T-helper 9 cell (primary cell): ENCODE measurements around the gene CNMD.

ENCODE experiments used
- DNase-seq: peaks from one replicate; pipeline ENCODE4 v3.0.0-alpha.2; 2020

Gene CNMD

GRCh38 chr13:52677823-52678222, 61.8 kb downstream of the CNMD start:
- no peak for DNase-seq

DNA sequence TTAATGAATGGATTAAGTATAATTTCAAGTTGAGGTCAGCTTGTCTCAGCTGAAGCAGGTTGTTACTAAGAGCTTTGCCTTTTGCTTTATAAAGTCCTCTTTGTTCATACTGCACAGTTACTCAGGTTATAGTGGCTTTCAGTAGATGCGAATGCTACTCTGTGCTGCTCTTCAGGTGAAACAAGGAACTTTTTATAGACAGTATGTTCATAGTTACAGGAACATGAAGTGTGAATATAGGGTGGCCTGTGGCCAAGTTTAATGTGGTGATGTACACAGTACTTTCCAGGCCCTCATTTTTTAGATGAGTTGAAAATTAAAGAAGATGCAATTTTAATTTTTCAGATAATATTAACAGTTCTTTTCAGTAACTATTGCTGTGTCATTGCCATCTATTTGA, 66.2 kb downstream of the CNMD start:
- DNase-seq: no peak

DNA sequence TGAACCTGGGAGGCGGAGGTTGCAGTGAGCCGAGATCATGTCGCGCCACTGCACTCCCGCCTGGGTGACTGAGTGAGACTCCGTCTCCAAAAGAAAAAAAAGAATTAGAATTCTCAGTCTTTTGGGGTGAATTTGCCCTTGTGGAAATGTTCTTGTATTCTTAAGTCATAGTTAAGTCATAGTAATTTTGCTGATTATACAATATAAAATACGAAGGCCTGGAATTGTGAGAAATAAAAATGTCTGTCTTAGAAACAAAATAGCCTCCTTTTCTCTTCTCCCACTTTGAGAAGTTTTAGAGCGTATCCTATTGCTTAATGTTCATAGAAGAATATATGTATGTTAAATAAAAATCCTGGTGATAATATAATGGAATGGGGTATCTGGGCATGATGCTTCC, 68.9 kb downstream of the CNMD start:
- no peak for DNase-seq

GRCh38 chr13:52669677-52670076, 69.9 kb downstream of the CNMD start:
- no peak for DNase-seq

DNA sequence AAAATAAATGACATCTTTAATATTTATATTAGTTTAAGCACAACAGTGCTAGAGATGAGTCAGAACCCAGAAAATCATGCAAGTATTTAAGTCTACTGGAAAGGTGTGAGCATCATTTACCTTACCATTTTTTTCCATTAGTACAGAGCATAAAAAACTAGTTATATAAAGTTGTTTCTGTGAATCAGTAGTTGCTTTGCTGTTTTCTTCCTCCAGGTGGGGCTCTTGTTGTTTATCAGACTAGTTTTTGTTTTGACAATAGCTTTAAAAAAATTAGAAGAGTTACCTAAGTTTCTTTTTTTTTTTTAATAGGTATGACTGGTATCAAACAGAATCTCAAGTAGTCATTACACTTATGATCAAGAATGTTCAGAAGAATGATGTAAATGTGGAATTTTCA, 74.3 kb downstream of the CNMD start:
- DNase-seq: no peak

GRCh38 chr13:52664272-52664671, 75.3 kb downstream of the CNMD start:
- no peak for DNase-seq

GRCh38 chr13:52659340-52659739, 80.3 kb downstream of the CNMD start:
- no peak for DNase-seq
